Renal cortex interstitium (tissue), 11 donors: ENCODE data around the gene IVNS1ABP. TPM values are rescaled to one million over a fixed set of nuclear protein-coding genes. Genes with fewer than 3 reads are reported as not detected.
A peak's percentile ranks its signal among the peaks of the same experiment; 100 is the strongest.
"Not testable (repeated sequence)": the region's sequence is repeated elsewhere in the genome, so short reads cannot be mapped to it uniquely, and the experiment has no call there.

ENCODE experiments used
- DNase-seq, 11 donors: peaks; one replicate each; pipeline ENCODE4 v3.0.0-alpha.2; 2013; ENCODE audit warnings: low read depth in 9 of 11, low spot score in 4 of 11; ENCODE audit errors: extremely low read depth in 1 of 11
- polyA plus RNA-seq, 3 donors: library from polyadenylated mRNA; unstranded; fragments of 120-200 nt; gene quantifications; one replicate each; pipeline ENCODE4 v1.2.1, GENCODE V29; 2013; ENCODE audit not compliant: insufficient read length in 3 of 3

Gene IVNS1ABP
- polyA plus RNA-seq, 3 donors, result 248 to 586 (median 303) TPM

DNA sequence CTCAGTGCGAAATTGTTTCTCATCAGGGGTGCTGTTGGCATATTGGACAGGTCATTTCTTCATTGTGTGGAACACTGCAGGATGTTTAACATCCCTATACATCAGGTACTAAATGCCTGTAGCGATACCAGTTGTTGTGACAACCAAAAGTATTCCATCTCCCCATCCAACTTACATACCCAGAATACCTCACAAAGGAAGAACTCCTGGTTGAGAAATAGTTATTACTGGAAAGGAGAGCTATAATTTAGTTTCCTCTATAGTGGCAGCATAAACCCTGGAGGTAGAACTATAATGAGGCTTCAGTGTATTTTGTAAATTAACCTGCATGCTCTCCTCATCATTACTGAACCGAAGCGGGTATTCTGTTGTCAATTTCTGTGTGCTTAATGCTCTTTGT is 45.1 kb downstream of the IVNS1ABP start:
- DNase-seq, result peak in 1 of 11 donors; percentile 4

DNA sequence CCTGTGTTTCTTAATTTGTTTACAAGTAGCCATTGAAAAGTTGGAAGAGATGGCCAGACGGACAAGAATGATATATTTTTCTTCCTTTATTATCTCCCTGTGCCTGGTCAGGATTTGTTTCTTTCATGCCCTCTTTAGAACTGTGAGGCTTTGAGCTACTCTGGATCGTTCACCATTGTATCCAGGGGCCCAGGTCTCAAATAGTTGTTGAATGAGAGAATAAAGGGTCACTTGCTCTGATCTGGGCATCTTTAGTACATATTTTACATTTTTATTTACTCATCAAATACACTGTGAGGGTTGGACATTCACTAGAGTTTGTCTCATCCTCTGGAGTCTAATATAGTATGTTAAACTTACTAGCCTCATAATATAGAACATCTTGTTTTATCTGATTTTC is 48.7 kb downstream of the IVNS1ABP start:
- no peak for DNase-seq

DNA sequence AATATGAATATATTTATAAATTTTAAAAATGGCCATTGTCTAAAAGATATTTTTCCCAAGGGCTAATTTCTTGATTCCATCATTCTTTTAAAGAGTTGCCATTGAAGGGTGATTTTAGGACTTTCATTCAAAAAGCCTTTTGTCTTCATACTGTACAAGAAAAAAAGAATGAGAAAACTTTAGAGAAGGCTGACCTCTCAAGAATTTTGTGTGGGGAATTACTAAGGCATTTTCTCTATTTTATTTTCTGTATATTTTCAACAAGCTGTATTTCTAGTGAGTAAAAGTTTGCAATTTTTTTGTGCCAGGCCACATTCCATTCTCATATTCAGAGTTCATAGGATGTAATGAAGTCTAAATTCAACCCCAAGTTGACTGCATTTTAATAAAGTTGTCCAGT is 49.3 kb downstream of the IVNS1ABP start:
- no peak for DNase-seq

DNA sequence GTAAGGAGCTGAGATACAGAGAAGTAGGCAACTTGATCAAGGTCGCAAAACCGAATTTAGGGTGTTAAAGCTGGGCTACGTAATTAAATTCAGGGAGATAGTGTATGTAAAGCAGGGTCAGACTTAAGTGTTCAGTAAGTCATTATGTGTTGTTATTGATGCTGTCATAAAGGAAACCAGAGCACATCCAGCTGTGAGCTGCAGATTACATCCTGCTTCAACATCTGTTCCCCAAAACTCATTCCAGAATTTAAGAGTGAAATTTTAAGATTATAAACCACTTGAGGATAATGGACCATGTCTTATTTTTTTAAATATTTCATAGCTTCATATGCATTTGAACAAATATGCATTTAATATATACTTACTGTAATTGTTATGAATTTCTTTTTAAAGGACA is 49.7 kb downstream of the IVNS1ABP start:
- DNase-seq, result no peak

DNA sequence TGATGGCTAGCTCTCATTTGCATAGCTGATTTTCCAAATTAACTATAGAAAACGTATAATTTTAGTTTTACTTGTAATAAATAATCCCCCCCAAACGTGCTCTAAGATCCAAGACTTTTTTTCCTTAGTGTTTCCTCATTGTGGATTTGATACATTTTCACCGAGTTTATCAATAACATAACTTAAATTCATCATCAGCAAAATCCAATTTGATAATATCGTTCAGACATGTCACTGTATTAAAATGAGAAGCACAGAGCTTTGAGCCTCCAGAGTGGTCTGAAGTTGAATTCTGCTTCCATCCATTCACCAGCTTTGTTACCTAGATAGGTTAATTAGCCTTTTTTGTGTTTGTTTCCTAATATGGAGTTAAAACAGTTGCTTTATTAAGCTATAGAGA is 51.7 kb downstream of the IVNS1ABP start:
- no peak for DNase-seq

DNA sequence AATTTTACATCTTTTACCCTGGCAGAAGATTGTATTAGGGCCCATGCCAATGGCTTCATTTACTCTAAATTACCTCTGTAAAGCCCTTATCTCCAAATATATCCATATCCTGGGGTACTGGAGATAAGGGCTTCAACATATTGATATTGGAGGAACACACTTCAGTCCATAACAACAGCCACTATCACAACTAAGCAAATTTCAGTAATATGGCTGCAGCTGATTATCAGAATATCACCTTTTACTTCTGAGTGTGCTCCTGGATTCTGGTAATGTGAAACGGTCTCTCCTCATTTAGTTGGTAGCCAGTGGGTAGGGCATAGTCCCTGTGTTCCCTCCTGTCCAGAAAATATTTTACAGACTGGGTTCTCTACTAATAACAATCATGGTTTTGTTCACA is 53.3 kb downstream of the IVNS1ABP start:
- DNase-seq, result no peak

DNA sequence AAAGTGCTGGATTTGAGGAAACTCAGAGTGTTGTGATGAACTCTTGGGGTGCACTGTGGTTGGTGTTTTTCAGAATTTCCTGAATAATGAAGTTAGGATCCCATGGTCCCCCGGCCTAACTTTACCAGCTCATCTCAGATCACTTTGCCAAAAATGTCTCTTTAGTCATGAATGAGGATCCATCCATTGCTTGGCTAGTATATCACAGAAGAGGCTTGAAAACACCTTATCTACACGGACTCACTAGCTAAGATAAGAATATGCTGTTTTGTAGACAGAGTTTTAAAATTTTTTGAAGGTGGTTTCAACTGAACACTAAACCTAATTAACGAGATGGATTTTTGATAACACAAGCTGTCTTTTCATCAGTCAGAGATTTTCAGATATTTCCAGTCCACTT is 53.8 kb downstream of the IVNS1ABP start:
- DNase-seq, result no peak

DNA sequence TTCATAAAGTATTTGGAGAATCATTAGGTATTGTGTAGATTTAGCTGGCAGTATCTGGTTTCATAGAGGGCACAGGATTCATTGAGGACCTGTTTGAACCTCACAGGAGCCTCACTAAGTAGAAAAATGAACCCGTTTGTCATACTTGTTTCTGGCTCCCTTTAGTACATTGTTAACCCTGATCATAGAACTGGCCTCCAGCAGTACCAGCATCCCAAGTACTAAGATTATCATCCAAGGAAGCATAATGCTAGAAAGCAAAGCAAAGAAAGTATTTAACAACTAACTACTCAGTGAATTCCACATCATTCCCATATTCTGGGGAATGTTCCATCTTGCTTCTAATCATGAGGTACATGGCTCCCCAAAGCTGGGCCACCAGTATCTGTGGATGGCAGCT is 54.9 kb downstream of the IVNS1ABP start:
- no peak for DNase-seq

DNA sequence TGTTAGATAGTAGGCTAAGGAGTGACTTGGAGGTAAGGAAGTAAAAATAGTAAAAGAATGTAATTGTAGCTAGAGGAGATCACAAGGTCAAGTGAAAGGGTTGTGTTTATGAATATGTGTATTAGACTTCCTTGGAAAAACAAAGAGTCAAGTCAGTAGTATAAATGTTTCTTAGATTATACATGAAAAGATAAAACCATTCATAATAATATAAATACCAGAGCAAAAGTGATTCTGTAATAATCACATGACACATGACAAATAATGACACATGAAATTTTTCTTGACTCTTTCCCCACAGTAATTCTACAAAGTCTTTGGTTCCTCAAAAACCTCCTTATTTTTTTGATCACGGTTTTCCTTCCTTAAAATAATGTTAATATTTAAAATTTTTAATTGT is 56.4 kb downstream of the IVNS1ABP start:
- no peak for DNase-seq

DNA sequence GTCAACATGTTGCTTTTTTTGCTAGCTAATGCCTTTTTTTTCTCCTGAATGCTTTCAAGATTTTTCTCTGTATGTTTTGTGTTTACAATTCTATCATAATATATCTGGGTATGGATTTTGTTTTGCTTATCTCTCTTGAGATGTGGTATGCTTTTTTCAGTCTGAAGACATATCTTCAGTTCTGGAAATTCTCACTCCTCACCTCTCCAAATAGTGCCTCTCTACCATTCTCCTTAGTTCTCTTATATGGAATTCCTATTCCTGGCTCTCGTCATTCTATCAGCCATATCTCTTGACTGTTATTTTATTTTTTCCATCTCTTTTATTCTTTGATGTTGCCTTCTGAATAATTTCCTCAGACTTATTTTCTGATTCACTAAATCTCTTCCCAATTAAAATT is 58.4 kb downstream of the IVNS1ABP start:
- DNase-seq, result no peak

DNA sequence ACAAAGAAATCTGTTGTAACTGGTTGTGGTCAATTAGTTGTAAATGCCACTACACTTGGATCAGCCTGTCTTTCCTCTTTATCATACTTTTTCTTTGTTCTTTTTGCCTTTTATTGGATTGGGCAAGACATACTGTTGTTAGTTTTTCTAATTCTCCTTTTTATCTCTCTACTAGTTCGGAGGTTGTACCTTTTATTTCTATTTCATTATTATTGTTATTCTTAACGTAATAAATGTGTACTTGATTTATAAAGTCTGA is 59.2 kb downstream of the IVNS1ABP start:
- DNase-seq, result no peak

DNA sequence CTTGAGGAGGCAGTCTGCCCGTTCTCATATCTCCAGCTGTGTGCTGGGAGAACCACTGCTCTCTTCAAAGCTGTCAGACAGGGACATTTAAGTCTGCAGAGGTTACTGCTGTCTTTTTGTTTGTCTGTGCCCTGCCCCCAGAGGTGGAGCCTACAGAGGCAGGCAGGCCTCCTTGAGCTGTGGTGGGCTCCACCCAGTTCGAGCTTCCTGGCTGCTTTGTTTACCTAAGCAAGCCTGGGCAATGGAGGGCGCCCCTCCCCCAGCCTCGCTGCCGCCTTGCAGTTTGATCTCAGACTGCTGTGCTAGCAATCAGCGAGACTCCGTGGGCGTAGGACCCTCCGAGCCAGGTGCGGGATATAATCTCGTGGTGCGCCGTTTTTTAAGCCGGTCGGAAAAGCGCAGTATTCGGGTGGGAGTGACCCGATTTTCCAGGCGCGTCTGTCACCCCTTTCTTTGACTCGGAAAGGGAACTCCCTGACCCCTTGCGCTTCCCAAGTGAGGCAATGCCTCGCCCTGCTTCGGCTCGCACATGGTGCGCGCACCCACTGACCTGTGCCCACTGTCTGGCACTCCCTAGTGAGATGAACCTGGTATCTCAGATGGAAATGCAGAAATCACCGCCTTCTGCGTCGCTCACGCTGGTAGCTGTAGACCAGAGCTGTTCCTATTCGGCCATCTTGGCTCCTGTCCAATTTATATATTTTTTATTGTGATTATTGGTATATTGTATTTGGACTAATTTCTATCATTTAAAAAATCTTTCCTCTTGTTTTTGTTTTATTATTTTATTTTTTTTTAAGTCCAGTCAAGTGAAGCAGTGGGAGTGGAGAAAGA is 59.7 kb downstream of the IVNS1ABP start:
- DNase-seq, result not testable (repeated sequence)

DNA sequence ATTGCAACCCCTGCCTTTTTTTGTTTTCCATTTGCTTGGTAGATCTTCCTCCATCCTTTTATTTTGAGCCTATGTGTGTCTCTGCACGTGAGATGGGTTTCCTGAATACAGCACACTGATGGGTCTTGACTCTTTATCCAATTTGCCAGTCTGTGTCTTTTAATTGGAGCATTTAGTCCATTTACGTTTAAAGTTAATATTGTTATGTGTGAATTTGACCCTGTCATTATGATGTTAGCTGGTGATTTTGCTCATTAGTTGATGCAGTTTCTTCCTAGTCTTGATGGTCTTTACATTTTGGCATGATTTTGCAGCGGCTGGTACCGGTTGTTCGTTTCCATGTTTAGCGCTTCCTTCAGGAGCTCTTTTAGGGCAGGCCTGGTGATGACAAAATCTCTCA is 61.4 kb downstream of the IVNS1ABP start:
- not testable (repeated sequence) for DNase-seq

DNA sequence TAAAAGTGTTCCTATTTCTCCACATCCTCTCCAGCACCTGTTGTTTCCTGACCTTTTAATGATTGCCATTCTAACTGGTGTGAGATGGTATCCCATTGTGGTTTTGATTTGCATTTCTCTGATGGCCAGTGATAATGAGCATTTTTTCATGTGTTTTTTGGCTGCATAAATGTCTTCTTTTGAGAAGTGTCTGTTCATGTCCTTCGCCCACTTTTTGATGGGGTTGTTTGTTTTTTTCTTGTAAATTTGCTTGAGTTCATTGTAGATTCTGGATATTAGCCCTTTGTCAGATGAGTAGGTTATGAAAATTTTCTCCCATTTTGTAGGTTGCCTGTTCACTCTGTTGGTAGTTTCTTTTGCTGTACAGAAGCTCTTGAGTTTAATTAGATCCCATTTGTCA is 64.6 kb downstream of the IVNS1ABP start:
- not testable (repeated sequence) for DNase-seq

DNA sequence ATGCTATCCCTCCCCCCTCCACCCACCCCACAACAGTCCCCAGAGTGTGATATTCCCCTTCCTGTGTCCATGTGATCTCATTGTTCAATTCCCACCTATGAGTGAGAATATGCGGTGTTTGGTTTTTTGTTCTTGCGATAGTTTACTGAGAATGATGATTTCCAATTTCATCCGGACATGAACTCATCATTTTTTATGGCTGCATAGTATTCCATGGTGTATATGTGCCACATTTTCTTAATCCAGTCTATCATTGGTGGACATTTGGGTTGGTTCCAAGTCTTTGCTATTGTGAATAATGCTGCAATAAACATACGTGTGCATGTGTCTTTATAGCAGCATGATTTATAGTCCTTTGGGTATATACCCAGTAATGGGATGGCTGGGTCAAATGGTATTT is 65.1 kb downstream of the IVNS1ABP start:
- DNase-seq, result not testable (repeated sequence)

DNA sequence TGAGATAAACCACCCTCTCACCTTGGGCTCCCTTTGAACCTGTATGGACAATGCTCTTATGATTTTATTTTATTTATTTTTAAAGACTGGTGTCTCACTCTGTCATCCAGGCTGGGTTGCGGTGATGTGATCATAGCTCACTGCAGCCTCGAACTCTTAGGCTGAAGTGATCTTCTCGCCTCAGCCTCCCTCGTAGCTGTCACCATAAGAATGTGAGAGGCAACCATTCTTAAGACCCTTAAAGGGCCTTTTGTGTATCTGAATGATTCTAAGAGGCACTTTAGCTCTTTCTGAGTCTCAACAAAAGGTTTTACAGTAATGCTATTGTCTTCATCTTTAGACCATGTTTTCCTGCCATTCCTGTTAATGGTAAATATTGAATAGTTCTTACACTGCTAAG is 67.0 kb downstream of the IVNS1ABP start:
- no peak for DNase-seq

DNA sequence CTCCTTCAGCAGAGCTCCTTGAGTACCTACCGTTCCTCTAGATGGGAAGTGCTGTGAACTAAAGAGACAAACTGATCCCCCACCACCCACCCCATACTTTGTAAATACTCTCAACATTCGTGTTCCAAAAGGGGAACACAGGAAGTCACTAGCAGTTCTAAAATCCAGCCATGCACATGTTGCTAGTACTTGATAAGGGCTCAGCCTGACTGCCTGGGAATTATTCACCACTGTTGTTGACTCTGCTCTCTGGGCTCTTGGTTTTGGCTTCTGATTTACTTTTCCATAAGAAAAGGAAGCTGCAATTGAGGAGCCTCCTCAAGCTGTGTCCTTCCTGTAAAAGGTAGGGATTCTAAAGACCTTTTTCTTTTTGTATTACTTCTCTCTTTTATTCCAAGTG is 67.5 kb downstream of the IVNS1ABP start:
- DNase-seq, result no peak

Other genes starting within 250 kb of the IVNS1ABP start
- gene TRMT1L, start 160.3 kb downstream of the IVNS1ABP start, polyA plus RNA-seq, result 10 to 100 TPM; 24.0 to 29.8 (median 25.7) TPM
- gene SWT1, start 160.1 kb downstream of the IVNS1ABP start, polyA plus RNA-seq, result 1 to 10 TPM; 8.5 to 9.9 (median 9.6) TPM